ENCODE results near the gene CPSF4L.
A peak's percentile ranks its signal among the peaks of the same experiment; 100 is the strongest.
"Not testable (repeated sequence)": the region's sequence is repeated elsewhere in the genome, so short reads cannot be mapped to it uniquely, and the experiment has no call there.

Gene CPSF4L

DNA sequence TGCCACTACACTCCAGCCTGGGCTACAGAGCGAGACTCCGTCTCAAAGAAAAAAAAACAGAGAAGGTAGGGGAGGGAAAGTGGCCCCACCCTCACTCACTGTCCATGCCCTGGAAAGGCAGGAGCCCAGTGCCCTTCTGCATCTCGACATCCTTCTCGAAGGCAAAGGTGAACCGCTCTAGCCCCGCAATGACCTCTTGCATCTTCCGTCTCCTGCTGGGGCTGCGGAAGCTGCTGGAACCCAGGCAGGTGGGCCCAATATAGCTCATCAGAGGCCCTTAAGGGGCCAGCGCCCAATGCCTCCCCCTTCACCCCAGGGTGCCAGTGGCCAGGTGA is at the start of gene CPSF4L:
CPSF4L (minus strand) TSS at position 264 of the 335 bp plus-strand sequence; CDS start at position 202, 62 bp downstream.
- DNase-seq (ENCODE audit: low spot score): no peak

DNA sequence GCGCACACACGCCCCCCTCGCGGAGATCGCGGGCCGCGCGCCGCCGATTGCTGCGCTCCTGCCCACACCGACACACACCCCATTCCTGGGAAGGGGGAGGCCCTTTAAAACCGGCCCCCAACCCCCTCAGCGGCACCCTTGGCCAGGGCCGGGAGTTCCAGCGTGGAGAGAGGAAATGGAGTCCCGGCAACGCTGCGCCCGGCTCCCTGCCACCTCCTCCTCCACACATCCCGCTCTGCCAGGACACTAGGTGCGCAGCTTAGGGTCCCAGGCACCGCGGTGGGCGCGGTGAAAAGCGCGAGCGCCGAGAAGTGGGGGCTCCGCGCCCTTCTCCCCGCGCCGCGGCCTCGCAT is 49.7 kb upstream of the CPSF4L start:
- DNase-seq (ENCODE audit: low spot score): peak; percentile 22

- peak; percentile 64 for DNase-seq (ENCODE audit: low spot score)
Observed at GRCh38 chr17:73309727-73310596, 48.3 kb upstream of the CPSF4L start.

DNA sequence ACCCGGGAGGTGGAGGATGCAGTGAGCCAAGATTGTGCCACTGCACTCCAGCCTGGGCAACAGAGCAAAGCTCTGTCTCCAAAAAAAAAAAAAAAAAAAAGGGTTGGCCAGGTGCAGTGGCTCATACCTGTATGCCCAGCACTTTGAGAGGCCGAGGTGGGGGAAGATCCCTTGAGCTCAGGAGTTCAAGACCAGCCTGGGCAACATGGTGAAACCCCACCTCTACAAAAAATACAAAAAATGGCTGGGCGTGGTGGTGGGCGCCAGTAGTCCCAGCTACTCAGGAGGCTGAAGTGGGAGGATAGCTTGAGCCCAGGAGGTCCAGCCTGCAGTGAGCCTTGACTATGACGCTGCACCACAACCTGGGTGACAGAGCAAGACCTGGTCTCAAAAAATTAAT is 47.3 kb upstream of the CPSF4L start:
- not testable (repeated sequence) for DNase-seq (ENCODE audit: low spot score)

- peak; percentile 91 for DNase-seq (ENCODE audit: low spot score)
Observed at GRCh38 chr17:73308017-73308823, 46.5 kb upstream of the CPSF4L start.

DNA sequence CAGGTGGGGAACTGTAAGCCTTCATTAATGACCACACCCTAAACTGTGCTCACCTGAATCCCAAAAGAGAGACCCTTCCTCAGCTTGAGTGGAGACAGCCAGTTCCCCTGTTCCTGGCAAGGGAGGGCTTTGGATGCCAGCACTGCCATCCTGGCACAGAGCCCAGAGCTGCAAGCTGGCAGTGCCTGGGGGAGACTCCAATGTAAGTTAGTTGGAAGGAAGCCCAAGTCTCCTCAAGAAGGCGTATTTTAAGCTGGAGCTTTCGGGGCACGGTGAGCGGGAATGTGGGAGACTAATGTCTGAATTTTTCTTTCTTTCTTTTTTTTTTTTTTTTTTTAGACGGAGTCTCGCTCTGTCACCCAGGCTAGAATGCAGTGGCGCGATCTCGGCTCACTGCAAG is 45.5 kb upstream of the CPSF4L start:
- no peak for DNase-seq (ENCODE audit: low spot score)

DNA sequence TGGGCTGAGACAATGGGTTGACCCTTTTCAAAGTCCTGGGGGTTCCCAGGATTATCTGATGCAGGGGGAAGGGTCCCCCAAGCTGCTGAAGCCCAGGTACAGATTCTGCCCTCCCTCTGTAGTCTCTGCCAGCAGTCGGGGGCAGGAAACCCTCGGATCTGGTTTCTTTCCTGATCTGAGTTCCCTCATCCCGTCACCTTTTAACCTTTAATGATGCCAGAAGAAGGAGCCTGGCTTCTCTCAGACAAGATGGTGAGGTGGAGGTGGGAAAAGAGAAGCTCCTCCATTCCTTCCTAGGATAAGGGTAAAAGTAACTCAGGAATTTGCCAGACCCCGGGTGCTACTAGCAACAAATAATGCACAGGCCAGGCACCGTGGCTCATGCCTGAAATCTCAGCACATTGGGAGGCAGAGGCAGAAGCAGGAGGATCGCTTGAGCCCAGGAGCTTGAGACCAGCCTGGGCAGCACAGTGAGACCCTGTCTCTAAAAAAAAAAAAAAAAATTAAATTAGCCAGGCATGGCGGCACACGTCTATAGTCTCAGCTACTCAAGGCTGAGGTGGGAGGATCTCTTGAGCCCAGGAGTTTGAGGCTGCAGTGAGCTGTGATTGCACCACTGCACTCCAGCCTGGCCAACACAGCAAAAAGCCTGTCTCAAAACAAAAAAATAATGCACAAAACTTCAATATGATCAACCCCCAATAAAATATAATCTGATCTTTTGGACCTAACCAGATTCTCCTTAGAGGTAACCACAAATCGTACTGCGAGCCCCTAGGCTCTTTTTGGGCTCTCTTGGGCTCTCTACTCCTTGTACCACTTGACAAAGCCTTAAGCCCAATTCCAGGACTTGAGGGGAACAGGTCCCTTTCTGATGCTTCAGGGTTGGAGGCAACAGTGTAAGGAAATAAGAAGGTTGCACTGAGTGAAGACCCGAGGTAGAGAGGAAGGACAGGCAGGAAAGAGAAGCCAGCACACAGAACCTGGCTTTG is 44.5 kb upstream of the CPSF4L start:
- no peak for DNase-seq (ENCODE audit: low spot score)

GRCh38 chr17:73304971-73305812 is 43.5 kb upstream of the CPSF4L start:
- DNase-seq (ENCODE audit: low spot score): peak; percentile 38

GRCh38 chr17:73304438-73304837 is 42.8 kb upstream of the CPSF4L start:
- DNase-seq (ENCODE audit: low spot score): no peak

- DNase-seq (ENCODE audit: low spot score): no peak
Observed at GRCh38 chr17:73302189-73302588, 40.5 kb upstream of the CPSF4L start.

DNA sequence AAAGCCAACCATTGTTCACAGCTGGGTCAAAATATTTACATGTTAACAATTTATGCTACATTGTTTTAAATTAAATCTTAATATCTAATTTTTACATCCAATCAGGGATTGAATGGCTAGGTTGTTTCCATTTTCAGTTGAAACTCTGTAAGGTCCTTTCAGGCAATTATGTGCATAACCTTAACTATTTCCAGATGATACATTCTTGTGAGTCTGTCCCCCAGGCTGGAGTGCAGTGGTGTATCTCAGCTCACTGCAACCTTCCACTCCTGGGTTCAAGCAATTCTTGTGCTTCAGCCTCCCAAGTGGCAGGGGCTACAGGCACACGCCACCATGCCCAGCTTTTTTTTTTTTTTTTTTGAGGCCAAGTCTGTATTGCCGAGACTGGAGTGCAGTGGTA is 39.7 kb upstream of the CPSF4L start:
- DNase-seq (ENCODE audit: low spot score): no peak

- DNase-seq (ENCODE audit: low spot score): no peak
Observed at GRCh38 chr17:73300392-73300791, 38.7 kb upstream of the CPSF4L start.

DNA sequence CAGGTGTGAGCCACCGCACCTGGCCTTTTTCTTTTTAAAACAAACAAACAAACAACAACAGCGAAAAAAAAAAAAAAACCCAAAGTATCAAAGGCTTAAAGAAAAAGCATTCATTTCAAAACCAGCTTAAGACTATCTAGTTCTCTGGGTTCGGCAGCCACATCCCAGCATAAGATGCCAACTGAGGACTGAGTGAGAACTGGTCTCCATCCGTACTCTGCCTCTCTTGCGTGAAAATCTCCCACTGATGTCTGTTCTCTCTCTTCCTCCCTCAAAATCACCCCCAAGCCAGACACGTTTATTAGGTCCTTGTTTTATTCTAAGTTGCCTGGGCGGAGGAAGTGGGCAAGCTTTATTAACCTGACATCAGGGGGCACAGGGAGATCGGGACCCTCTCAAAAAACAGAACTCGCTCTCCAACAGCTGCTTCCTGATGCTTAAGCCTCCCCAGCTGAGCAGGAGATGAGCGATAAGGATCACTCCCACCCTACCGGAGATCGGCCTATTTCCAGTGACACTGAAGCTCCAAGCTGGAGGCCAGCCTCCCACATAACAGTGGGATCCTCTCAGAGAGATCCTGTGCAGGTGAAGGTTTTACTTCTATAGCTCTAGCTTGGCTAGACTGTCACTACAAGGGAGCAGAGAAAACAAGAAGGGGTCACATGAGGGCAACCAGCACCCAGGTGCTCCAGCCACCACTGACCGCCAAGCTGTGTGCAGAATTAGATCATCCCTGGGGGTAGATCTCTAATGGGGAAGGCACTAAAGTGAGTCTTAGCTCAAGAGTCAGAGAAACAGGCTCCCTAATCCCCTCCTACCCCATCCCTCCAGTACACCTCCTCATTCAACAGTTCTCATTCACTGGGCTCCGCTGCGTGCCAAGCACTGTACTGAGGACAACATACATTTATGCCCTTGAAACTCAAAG is 36.5 kb upstream of the CPSF4L start:
- no peak for DNase-seq (ENCODE audit: low spot score)

- DNase-seq (ENCODE audit: low spot score): peak; percentile 23
Observed at GRCh38 chr17:73293480-73293911, 31.8 kb upstream of the CPSF4L start.

- DNase-seq (ENCODE audit: low spot score): no peak
Observed at GRCh38 chr17:73293031-73293430, 31.4 kb upstream of the CPSF4L start.

GRCh38 chr17:73292031-73292531 is 30.4 kb upstream of the CPSF4L start:
- peak; percentile 47 for DNase-seq (ENCODE audit: low spot score)

DNA sequence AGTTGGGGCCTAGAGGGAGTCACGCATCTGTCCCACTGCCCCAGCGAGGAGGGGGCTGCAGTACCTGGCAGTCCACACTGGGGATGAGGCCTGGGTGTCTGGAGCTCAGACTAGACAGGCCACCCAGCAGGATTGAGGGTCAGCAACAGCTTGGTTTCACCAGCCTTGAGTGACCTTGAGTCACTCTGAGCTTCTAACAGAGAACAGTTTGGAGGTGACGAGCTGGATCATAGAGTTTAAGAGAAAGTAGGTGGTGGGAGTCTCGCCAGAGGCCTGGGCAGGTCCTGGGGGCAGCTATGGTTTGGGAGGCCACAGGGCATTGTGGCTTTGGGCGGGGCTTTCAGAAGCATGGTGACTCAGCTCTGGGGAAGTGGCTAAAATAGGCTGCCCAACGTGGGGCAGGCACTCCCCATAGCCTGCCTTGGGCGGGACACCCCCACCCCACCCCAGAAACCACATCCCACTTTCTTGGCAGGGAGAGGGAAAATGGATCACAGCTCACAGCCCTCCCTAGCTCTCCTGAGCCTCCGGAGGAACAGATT is 29.7 kb upstream of the CPSF4L start:
- DNase-seq (ENCODE audit: low spot score): peak; percentile 87

GRCh38 chr17:73290399-73291259 is 28.9 kb upstream of the CPSF4L start:
- no peak for DNase-seq (ENCODE audit: low spot score)
